Panc1 (cell line): ENCODE data around the gene UVSSA. TPM values are rescaled to one million over a fixed set of nuclear protein-coding genes. Genes with fewer than 3 reads are reported as not detected.

ENCODE experiments used
- ATAC-seq: fragments of 200-7000 bp; cut with Tn5 transposase; 2 replicates; pipeline ENCODE4 v1.9.1; 2020; ENCODE audit warnings: mild to moderate bottlenecking, moderate library complexity
- BruUV-seq: library from RNA; stranded (reverse); fragments of 400-500 nt; replicated peaks from 2 replicates; lab custom pipeline; 2021; lab: Mats Ljungman, UMichigan
- CTCF ChIA-PET: fragments of 300-600 bp; sonication (Branson Sonifier 250); formaldehyde crosslinking; loops from one replicate; lab custom pipeline; 2022; ENCODE audit warnings: antibody characterized with exemption; lab: Charles Lee
- POLR2A ChIA-PET: fragments of 300-600 bp; sonication (Branson Sonifier 250); formaldehyde crosslinking; loops from one replicate; lab custom pipeline; 2022; ENCODE audit warnings: antibody characterized with exemption; lab: Charles Lee
- DNase-seq: peaks from one replicate; pipeline ENCODE4 v3.0.0-alpha.2; 2010; ENCODE audit warnings: low read depth, low spot score
- H3K27ac ChIP-seq: 2 replicates; pipeline ENCODE4 v1.5.1; 2011; ENCODE audit warnings: mild to moderate bottlenecking, low read length, inconsistent platforms
- H3K27me3 ChIP-seq: fragments of 200-500 bp; sonication (Bioruptor generic); 2 replicates; pipeline ENCODE4 v1.6.0; 2014; ENCODE audit warnings: low read length, inconsistent platforms; ENCODE audit not compliant: control insufficient read depth, insufficient read depth
- H3K36me3 ChIP-seq: fragments of 200-500 bp; sonication (Bioruptor generic); 2 replicates; pipeline ENCODE4 v1.5.1; 2014; ENCODE audit warnings: inconsistent platforms, mild to moderate bottlenecking, low read length, moderate library complexity; ENCODE audit not compliant: control insufficient read depth, insufficient read depth
- H3K4me1 ChIP-seq: 2 replicates; pipeline ENCODE4 v1.5.1; 2011; ENCODE audit warnings: inconsistent platforms, mild to moderate bottlenecking, low read length, moderate library complexity; ENCODE audit not compliant: control insufficient read depth, insufficient read depth
- H3K4me3 ChIP-seq, 2 experiments: 2 replicates each; pipeline ENCODE4 v1.5.1; 2011 to 2012; ENCODE audit warnings: low read depth in 2 of 2, low read length in 2 of 2, mild to moderate bottlenecking in 2 of 2, inconsistent platforms in 1 of 2, moderate library complexity in 1 of 2
- H3K9me3 ChIP-seq: fragments of 200-500 bp; sonication (Bioruptor generic); 2 replicates; pipeline ENCODE4 v1.5.1; 2014; ENCODE audit warnings: low read depth, mild to moderate bottlenecking, inconsistent platforms, low read length, moderate library complexity; ENCODE audit not compliant: control insufficient read depth, insufficient read depth
- POLR2AphosphoS5 ChIP-seq: IDR thresholded peaks from 2 replicates; pipeline ENCODE4 v1.6.1; 2012; ENCODE audit warnings: mild to moderate bottlenecking, low read depth, low read length, moderate library complexity
- REST ChIP-seq, 2 experiments: IDR thresholded peaks; 2 replicates each; pipeline ENCODE4 v1.6.1; 2011 to 2012; ENCODE audit warnings: low read depth in 2 of 2, control low read depth in 1 of 2, low read length in 1 of 2, mild to moderate bottlenecking in 1 of 2, moderate library complexity in 1 of 2; ENCODE audit not compliant: insufficient read depth in 1 of 2
- SIN3A ChIP-seq: IDR thresholded peaks from 2 replicates; pipeline ENCODE4 v1.6.1; 2012; ENCODE audit warnings: low read depth, mild to moderate bottlenecking, low read length, moderate library complexity, borderline replicate concordance; ENCODE audit not compliant: insufficient read depth
- TCF7L2 ChIP-seq: IDR thresholded peaks from 2 replicates; pipeline ENCODE4 v1.6.1; 2011; ENCODE audit warnings: mild to moderate bottlenecking, low read depth, low read length, inconsistent platforms
- in situ Hi-C: cut with HindIII; loops from 2 replicates; pipeline ENCODE4 v1.10.0; 2016; ENCODE audit warnings: low sequenced_read_pairs, low pct_unique_long_range_greater_than_20kb
- intact Hi-C: fragments of 100-400 bp; cut with micrococcal nuclease; formaldehyde crosslinking; loops from one replicate; pipeline ENCODE4 v1.10.0; 2022; ENCODE audit not compliant: unreplicated experiment
- total RNA-seq: library from RNA; stranded (reverse); gene quantifications from one replicate; pipeline ENCODE4 v1.2.1, GENCODE V29; 2021; ENCODE audit not compliant: unreplicated experiment
- TF ChIP-seq, protein P1 (sequence below): fragments of 450-650 bp; IDR thresholded peaks from 2 replicates; pipeline ENCODE4 v1.5.1; 2017; ENCODE audit warnings: mild to moderate bottlenecking

The UVSSA gene
- total RNA-seq, 1 experiment from 2014 or later = 23.4 TPM

DNA sequence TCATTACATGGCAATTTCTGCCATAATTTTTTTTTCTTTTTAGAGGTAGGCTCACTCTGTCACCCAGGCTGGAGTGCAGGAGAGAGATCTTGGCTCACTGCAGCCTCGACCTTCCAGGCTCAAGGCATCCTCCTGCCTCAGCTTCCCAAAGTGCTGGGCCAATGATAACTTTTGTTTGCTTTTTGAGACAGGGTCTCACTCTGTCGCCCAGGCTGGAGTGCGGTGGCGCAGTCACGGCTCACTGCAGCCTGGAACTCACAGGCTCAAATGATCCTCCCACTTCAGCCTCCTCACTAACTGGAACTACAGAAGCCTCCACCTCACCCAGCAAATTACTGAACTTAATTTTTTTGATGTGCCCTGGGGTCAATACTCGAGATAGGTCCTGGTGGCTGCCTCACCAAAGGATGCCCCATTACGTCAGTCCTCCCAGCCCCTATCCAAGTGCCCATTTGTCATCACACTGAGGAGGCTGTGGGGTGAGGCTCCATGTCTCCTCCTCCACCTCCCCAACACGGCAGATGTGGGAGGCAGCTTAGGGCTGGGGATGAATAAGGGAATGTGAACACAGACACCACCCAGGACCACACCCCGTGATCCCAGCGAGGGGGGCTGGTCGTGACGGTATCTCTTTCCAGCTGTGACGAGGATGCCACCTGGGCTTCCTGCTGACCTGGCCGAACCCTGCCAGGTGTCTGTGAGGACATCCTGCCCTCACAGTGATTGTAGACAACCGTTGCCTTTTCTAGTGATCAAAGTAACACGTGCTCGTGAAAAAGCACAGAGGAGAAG, 71.7 kb downstream of the UVSSA start:
- ATAC-seq (no peak), DNase-seq (no peak)
- intact Hi-C loops = no loop called here
- POLR2A ChIA-PET = no interaction called here
- TF ChIP-seq SIN3A (no peak), TCF7L2 (no peak), POLR2AphosphoS5 (no peak), REST (IDR thresholded peaks at IDR 0.05; ENCODE audit: insufficient read depth in 1 of 2, low read depth in 2 of 2, low read length in 1 of 2) (no peak)
- TF ChIP-seq, protein P1, sequence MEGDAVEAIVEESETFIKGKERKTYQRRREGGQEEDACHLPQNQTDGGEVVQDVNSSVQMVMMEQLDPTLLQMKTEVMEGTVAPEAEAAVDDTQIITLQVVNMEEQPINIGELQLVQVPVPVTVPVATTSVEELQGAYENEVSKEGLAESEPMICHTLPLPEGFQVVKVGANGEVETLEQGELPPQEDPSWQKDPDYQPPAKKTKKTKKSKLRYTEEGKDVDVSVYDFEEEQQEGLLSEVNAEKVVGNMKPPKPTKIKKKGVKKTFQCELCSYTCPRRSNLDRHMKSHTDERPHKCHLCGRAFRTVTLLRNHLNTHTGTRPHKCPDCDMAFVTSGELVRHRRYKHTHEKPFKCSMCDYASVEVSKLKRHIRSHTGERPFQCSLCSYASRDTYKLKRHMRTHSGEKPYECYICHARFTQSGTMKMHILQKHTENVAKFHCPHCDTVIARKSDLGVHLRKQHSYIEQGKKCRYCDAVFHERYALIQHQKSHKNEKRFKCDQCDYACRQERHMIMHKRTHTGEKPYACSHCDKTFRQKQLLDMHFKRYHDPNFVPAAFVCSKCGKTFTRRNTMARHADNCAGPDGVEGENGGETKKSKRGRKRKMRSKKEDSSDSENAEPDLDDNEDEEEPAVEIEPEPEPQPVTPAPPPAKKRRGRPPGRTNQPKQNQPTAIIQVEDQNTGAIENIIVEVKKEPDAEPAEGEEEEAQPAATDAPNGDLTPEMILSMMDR = no peak
- no TSS peak for BruUV-seq
- no peak overlapping the region for H3K27ac ChIP-seq
- in situ Hi-C loops = no loop called here
- H3K9me3 ChIP-seq = no peaks in the 10 kb centered on the region
- CTCF ChIA-PET = no interaction called here
- no peak overlapping the region for H3K4me3 ChIP-seq
- H3K27me3 ChIP-seq = no peaks in the 10 kb centered on the region
- H3K36me3 ChIP-seq = no peaks in the 10 kb centered on the region
- H3K4me1 ChIP-seq = no peaks in the 10 kb centered on the region

DNA sequence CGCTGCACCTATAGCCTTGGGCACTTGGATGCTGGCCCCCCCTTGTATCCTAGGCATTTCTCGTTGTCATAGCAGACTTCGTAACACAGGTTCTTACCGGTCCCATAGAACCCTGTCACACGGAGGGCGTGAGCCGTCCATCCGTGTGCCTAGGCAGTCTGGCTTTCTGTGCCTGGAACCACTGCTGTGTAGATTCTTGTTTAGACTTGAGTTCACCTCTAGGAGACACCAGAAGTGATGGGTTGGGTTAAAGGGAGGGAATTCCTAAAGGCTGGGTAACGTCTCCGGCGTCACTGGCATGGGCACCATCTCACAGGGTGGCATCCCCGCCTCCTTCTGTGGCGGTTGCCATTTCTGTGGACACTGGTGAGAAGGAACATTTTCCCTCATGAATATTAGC, 72.7 kb downstream of the UVSSA start:
- ATAC-seq (no peak), DNase-seq (no peak)
- CTCF ChIA-PET = no interaction called here
- intact Hi-C loops = no loop called here
- no peaks in the 10 kb centered on the region for H3K27me3 ChIP-seq
- H3K4me1 ChIP-seq = no peaks in the 10 kb centered on the region
- BruUV-seq = no TSS peak
- H3K9me3 ChIP-seq = no peaks in the 10 kb centered on the region
- H3K36me3 ChIP-seq = no peaks in the 10 kb centered on the region
- H3K27ac ChIP-seq = no peak overlapping the region
- H3K4me3 ChIP-seq = no peak overlapping the region
- in situ Hi-C loops = no loop called here
- POLR2A ChIA-PET = no interaction called here
- TF ChIP-seq SIN3A (no peak), REST (IDR thresholded peaks at IDR 0.05; ENCODE audit: insufficient read depth in 1 of 2, low read depth in 2 of 2, low read length in 1 of 2) (no peak), TCF7L2 (no peak), POLR2AphosphoS5 (no peak)
- TF ChIP-seq, protein P1 = no peak
